RWPE1 (cell line): ENCODE measurements around the gene DUSP10.

Experiments
- CTCF ChIA-PET: fragments of 350-600 bp; sonication (Branson Sonifier 250); formaldehyde crosslinking; extraction: SDS; loops from one replicate; lab custom pipeline; 2021; lab: Yijun Ruan, JAX
- POLR2A ChIA-PET: fragments of 400-600 bp; formaldehyde crosslinking; extraction: SDS; loops from one replicate; lab custom pipeline; 2020; ENCODE audit warnings: antibody characterized with exemption; ENCODE audit not compliant: low non-redundant PET; lab: Yijun Ruan, JAX
- DNase-seq: peaks from one replicate; pipeline ENCODE4 v3.0.0; 2012; ENCODE audit warnings: low spot score
- H3K27ac ChIP-seq: fragments of 450-650 bp; 2 replicates; pipeline ENCODE4 v1.5.1; 2017
- CTCF ChIP-seq: fragments of 450-650 bp; conservative IDR thresholded peaks from 2 replicates; pipeline ENCODE4 v1.5.1; 2017; ENCODE audit warnings: low read depth, mild to moderate bottlenecking

DUSP10 gene

DNA sequence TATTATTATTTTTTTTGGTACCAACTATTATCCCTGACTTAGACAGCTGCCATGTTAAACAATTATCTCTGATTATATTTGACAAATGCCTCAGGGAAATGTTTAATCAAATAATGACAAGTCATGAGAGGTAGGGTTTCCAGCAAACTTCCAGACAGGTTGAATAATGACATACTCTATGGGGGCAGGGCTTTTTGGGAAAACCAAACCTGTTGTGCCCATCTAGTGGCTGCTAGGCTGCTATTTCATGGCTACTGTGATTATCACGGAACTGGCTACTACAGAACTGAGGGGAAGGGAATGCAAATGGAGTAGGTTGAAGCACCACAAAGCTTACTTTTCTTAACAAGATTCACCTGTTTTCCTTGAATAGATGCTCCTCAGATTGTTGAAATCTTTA is 77.6 kb downstream of the DUSP10 start:
- no peak overlapping the region for H3K27ac ChIP-seq
- no peak for DNase-seq
- ChIA-PET CTCF (interaction anchor here (0.7 kb wide), 1 partner anchor 1782 kb away, joined by 3 read pairs; no protein-coding TSS in a partner anchor), POLR2A (no interaction called here)
- no peak for TF ChIP-seq CTCF

DNA sequence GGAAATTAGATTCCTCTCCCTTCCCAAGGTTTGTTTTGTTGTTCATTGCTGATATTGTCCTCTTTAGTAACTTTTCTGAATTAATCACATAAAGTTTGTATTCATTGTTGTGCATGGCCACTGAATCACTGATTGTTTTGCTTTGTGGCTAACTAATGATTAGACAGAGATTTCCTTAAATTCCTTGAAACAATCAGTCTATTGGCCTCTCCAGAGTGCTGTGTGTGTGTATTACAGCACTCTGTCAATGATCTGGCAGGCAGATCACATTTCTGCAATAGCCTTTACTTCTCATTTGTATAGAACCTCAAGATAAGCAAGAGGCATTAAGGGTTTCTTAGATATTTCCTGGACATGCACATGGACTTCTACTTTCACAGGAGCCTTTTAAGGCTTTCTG is 78.6 kb downstream of the DUSP10 start:
- POLR2A ChIA-PET, result no interaction called here
- CTCF ChIA-PET, result interaction anchor here (0.5 kb wide), 1 partner anchor 56 kb away, joined by 3 read pairs; no protein-coding TSS in a partner anchor
- TF ChIP-seq CTCF, result no peak
- DNase-seq, result no peak
- no peak overlapping the region for H3K27ac ChIP-seq

- ChIA-PET CTCF (interaction anchor here (0.7 kb wide), 1 partner anchor 435 kb away, joined by 4 read pairs; no protein-coding TSS in a partner anchor), POLR2A (no interaction called here)
Observed at GRCh38 chr1:221655766-221656305, 86.1 kb downstream of the DUSP10 start.

More at GRCh38 chr1:221655766-221656305, 86.1 kb downstream of the DUSP10 start:
- no peak for DNase-seq
- TF ChIP-seq CTCF, result no peak
- H3K27ac ChIP-seq, result no peak overlapping the region
